ENCODE results near the gene ZBBX. TPM values are rescaled to one million over a fixed set of nuclear protein-coding genes. Genes with fewer than 3 reads are reported as not detected.

Gene ZBBX
- polyA plus RNA-seq, 1 donor from 2014 or later = not detected

Other genes starting within 250 kb of the ZBBX start
- not detected for gene SERPINI2, start 93.7 kb upstream of the ZBBX start, polyA plus RNA-seq (ENCODE audit: insufficient read depth, low read depth, low replicate concordance)

Data from brain (organoid and tissue), 1 donor.